ENCODE measurements around the gene ARAP1. TPM values are rescaled to one million over a fixed set of nuclear protein-coding genes. Genes with fewer than 3 reads are reported as not detected.

The ARAP1 gene
- total RNA-seq, 2 donors from 2014 or later: 70.4 to 89.8 TPM

- Histone ChIP-seq H3K27ac (no peak overlapping the region), H3K9me3 (no peaks in the 10 kb centered on the region), H3K9ac (ENCODE audit: low read depth in 2 of 2, low read length in 2 of 2) (no peak overlapping the region), H3K4me1 (no peaks in the 10 kb centered on the region), H3K27me3 (peaks cover 31% of the 10 kb centered on the region), H3K36me3 (no peaks in the 10 kb centered on the region), H3K4me3 (no peak overlapping the region)
- no peak for DNase-seq
- TF ChIP-seq CTCF (IDR thresholded peaks at IDR 0.05): no peak
- intact Hi-C loops (cut with DNase I): no loop called here
These were observed 79.5 kb downstream of the ARAP1 start for GRCh38 chr11:72672597-72673238.

- Histone ChIP-seq H3K9me3 (no peaks in the 10 kb centered on the region), H3K36me3 (no peaks in the 10 kb centered on the region), H3K27ac (no peak overlapping the region), H3K27me3 (peaks cover 19% of the 10 kb centered on the region), H3K4me1 (no peaks in the 10 kb centered on the region), H3K4me3 (no peak overlapping the region), H3K9ac (ENCODE audit: low read depth in 2 of 2, low read length in 2 of 2) (no peak overlapping the region)
- DNase-seq: no peak
- intact Hi-C loops (cut with DNase I): no loop called here
- no peak for TF ChIP-seq CTCF (IDR thresholded peaks at IDR 0.05)
These were observed 80.8 kb downstream of the ARAP1 start for GRCh38 chr11:72671152-72672099.

- intact Hi-C loops (cut with DNase I): no loop called here
- no peak overlapping the region for H3K27ac ChIP-seq
- DNase-seq: no peak
- no peak overlapping the region for H3K9ac ChIP-seq (ENCODE audit: low read depth in 2 of 2, low read length in 2 of 2)
- no peak for TF ChIP-seq CTCF (IDR thresholded peaks at IDR 0.05)
- H3K36me3 ChIP-seq: no peaks in the 10 kb centered on the region
- H3K9me3 ChIP-seq: no peaks in the 10 kb centered on the region
- H3K4me1 ChIP-seq: no peaks in the 10 kb centered on the region
- no peak overlapping the region for H3K4me3 ChIP-seq
- H3K27me3 ChIP-seq: peaks cover 9% of the 10 kb centered on the region
These were observed 82.2 kb downstream of the ARAP1 start for GRCh38 chr11:72670041-72670440.

GRCh38 chr11:72669527-72669926 lies 82.7 kb downstream of the ARAP1 start:
- intact Hi-C loops (cut with DNase I): no loop called here
- Histone ChIP-seq H3K27ac (no peak overlapping the region), H3K27me3 (peaks cover 4% of the 10 kb centered on the region), H3K9me3 (no peaks in the 10 kb centered on the region), H3K36me3 (no peaks in the 10 kb centered on the region), H3K4me1 (no peaks in the 10 kb centered on the region), H3K4me3 (no peak overlapping the region), H3K9ac (ENCODE audit: low read depth in 2 of 2, low read length in 2 of 2) (no peak overlapping the region)
- no peak for TF ChIP-seq CTCF (IDR thresholded peaks at IDR 0.05)
- no peak for DNase-seq

- H3K9me3 ChIP-seq: no peaks in the 10 kb centered on the region
- no peak for DNase-seq
- no peaks in the 10 kb centered on the region for H3K4me1 ChIP-seq
- H3K27me3 ChIP-seq: no peaks in the 10 kb centered on the region
- H3K36me3 ChIP-seq: no peaks in the 10 kb centered on the region
- no peak for TF ChIP-seq CTCF (IDR thresholded peaks at IDR 0.05)
- no peak overlapping the region for H3K4me3 ChIP-seq
- intact Hi-C loops (cut with DNase I): no loop called here
- H3K9ac ChIP-seq (ENCODE audit: low read depth in 2 of 2, low read length in 2 of 2): no peak overlapping the region
- no peak overlapping the region for H3K27ac ChIP-seq
These were observed 83.4 kb downstream of the ARAP1 start for GRCh38 chr11:72668629-72669347.

Data from colonic mucosa (tissue), 4 donors.